IMR-90 (cell line): ENCODE results near the gene VSIG10L. TPM values are rescaled to one million over a fixed set of nuclear protein-coding genes. Genes with fewer than 3 reads are reported as not detected.

Experiments used
- ATAC-seq: fragments of 200-7000 bp; cut with Tn5 transposase; 2 replicates; pipeline ENCODE4 v1.9.1; 2020; ENCODE audit warnings: low read depth, mild to moderate bottlenecking, moderate library complexity
- BruUV-seq: library from RNA; stranded (reverse); fragments of 400-500 nt; replicated peaks from 2 replicates; lab custom pipeline; 2021; lab: Mats Ljungman, UMichigan
- CTCF ChIA-PET: fragments of 300-600 bp; formaldehyde crosslinking; extraction: SDS; loops from one replicate; lab custom pipeline; 2021; ENCODE audit warnings: antibody characterized with exemption; lab: Yijun Ruan, JAX
- POLR2A ChIA-PET: fragments of 300-600 bp; sonication (Branson Sonifier 250); formaldehyde crosslinking; loops from one replicate; lab custom pipeline; 2022; ENCODE audit warnings: antibody characterized with exemption; ENCODE audit not compliant: unreplicated experiment; lab: Charles Lee
- DNase-seq: peaks from one replicate; pipeline ENCODE4 v3.0.0; 2013
- H2AFZ ChIP-seq: replicated peaks from 2 replicates; pipeline ENCODE3; 2013; ENCODE audit warnings: low read length, mild to moderate bottlenecking; ENCODE audit not compliant: poor library complexity
- H2AK5ac ChIP-seq: 2 replicates; pipeline ENCODE4 v1.6.1; 2013; ENCODE audit warnings: low read depth, low read length, inconsistent platforms
- H2AK9ac ChIP-seq: replicated peaks from 2 replicates; pipeline ENCODE3; 2013; ENCODE audit warnings: mild to moderate bottlenecking, low read depth, low read length, moderate library complexity; ENCODE audit not compliant: poor library complexity
- H2BK120ac ChIP-seq: 2 replicates; pipeline ENCODE4 v1.6.1; 2013; ENCODE audit warnings: low read depth, low read length, inconsistent platforms
- H2BK15ac ChIP-seq: 3 replicates; pipeline ENCODE4 v1.6.1; 2013; ENCODE audit warnings: low read depth, low read length, inconsistent platforms
- H2BK20ac ChIP-seq: 2 replicates; pipeline ENCODE4 v1.6.1; 2013; ENCODE audit warnings: low read depth, mild to moderate bottlenecking, inconsistent platforms, low read length, moderate library complexity
- H2BK5ac ChIP-seq: 2 replicates; pipeline ENCODE4 v1.6.1; 2013; ENCODE audit warnings: mild to moderate bottlenecking, low read depth, low read length, inconsistent platforms; ENCODE audit not compliant: poor library complexity, severe bottlenecking
- H3K14ac ChIP-seq: replicated peaks from 2 replicates; pipeline ENCODE4 v1.6.1; 2013; ENCODE audit warnings: low read depth, low read length, inconsistent platforms
- H3K18ac ChIP-seq: 2 replicates; pipeline ENCODE4 v1.6.1; 2013; ENCODE audit warnings: low read depth, low read length, control low read depth
- H3K23ac ChIP-seq: 2 replicates; pipeline ENCODE4 v1.6.1; 2013; ENCODE audit warnings: low read depth, low read length, inconsistent platforms
- H3K27ac ChIP-seq: 2 replicates; pipeline ENCODE4 v1.5.1; 2013; ENCODE audit warnings: mild to moderate bottlenecking, control low read depth, low read length; ENCODE audit not compliant: insufficient read depth
- H3K27me3 ChIP-seq: 2 replicates; pipeline ENCODE4 v1.6.1; 2013; ENCODE audit warnings: low read length; ENCODE audit not compliant: control insufficient read depth, insufficient read depth
- H3K36me3 ChIP-seq: 2 replicates; pipeline ENCODE4 v1.6.1; 2013; ENCODE audit warnings: low read length, mixed read lengths; ENCODE audit not compliant: control insufficient read depth, insufficient read depth
- H3K4ac ChIP-seq: 2 replicates; pipeline ENCODE4 v1.6.1; 2013; ENCODE audit warnings: low read depth, low read length, inconsistent platforms
- H3K4me1 ChIP-seq: 2 replicates; pipeline ENCODE4 v1.6.1; 2013; ENCODE audit warnings: low read length, mixed read lengths; ENCODE audit not compliant: control insufficient read depth, insufficient read depth
- H3K4me2 ChIP-seq: 2 replicates; pipeline ENCODE4 v1.6.1; 2013; ENCODE audit warnings: low read depth, mild to moderate bottlenecking, control low read depth, low read length, moderate library complexity
- H3K4me3 ChIP-seq: 2 replicates; pipeline ENCODE4 v1.5.1; 2013; ENCODE audit warnings: low read depth, mild to moderate bottlenecking, control low read depth, low read length, moderate library complexity; ENCODE audit not compliant: insufficient read depth
- H3K56ac ChIP-seq: 2 replicates; pipeline ENCODE4 v1.6.1; 2013; ENCODE audit warnings: low read length, inconsistent platforms; ENCODE audit not compliant: insufficient read depth; ENCODE audit errors: extremely low read depth
- H3K79me1 ChIP-seq, 2 experiments: 2 replicates each; pipeline ENCODE4 v1.6.1; 2013; ENCODE audit warnings: low read length in 2 of 2, inconsistent platforms in 1 of 2, low read depth in 1 of 2
- H3K9ac ChIP-seq: 2 replicates; pipeline ENCODE4 v1.6.1; 2013; ENCODE audit warnings: low read depth, low read length, control low read depth
- H3K9me1 ChIP-seq: 2 replicates; pipeline ENCODE4 v1.6.1; 2013; ENCODE audit warnings: low read length, inconsistent platforms; ENCODE audit not compliant: insufficient read depth
- H3K9me3 ChIP-seq: 2 replicates; pipeline ENCODE4 v1.6.1; 2013; ENCODE audit warnings: low read length; ENCODE audit not compliant: control insufficient read depth, insufficient read depth
- H4K20me1 ChIP-seq: 2 replicates; pipeline ENCODE4 v1.6.1; 2013; ENCODE audit warnings: low read length, inconsistent platforms; ENCODE audit not compliant: insufficient read depth
- H4K5ac ChIP-seq: 2 replicates; pipeline ENCODE4 v1.6.1; 2013; ENCODE audit warnings: mild to moderate bottlenecking, low read depth, low read length, control low read depth
- H4K8ac ChIP-seq, 2 experiments: 2 replicates each; pipeline ENCODE4 v1.6.1; 2013; ENCODE audit warnings: low read depth in 2 of 2, low read length in 2 of 2, control low read depth in 1 of 2, inconsistent platforms in 1 of 2
- H4K91ac ChIP-seq: 2 replicates; pipeline ENCODE4 v1.6.1; 2013; ENCODE audit warnings: low read depth, low read length, inconsistent platforms; ENCODE audit not compliant: insufficient read depth
- CHD1 ChIP-seq: IDR thresholded peaks from 2 replicates; pipeline ENCODE4 v1.6.1; 2012; ENCODE audit warnings: low read depth, low read length, improper control_type of control experiment
- ELK1 ChIP-seq: fragments of 150-350 bp; IDR thresholded peaks from 2 replicates; pipeline ENCODE4 v1.6.1; 2016; ENCODE audit warnings: low read depth, mild to moderate bottlenecking, low read length, moderate library complexity, borderline replicate concordance
- RAD21 ChIP-seq: IDR thresholded peaks from 2 replicates; pipeline ENCODE4 v1.6.1; 2012; ENCODE audit warnings: low read length, improper control_type of control experiment
- SMC3 ChIP-seq: fragments of 150-350 bp; IDR thresholded peaks from 2 replicates; pipeline ENCODE4 v1.6.1; 2016; ENCODE audit warnings: low read depth, mild to moderate bottlenecking, antibody characterized with exemption, low read length, moderate library complexity
- USF2 ChIP-seq: fragments of 150-350 bp; IDR thresholded peaks from 2 replicates; pipeline ENCODE4 v1.6.1; 2017; ENCODE audit warnings: mild to moderate bottlenecking, antibody characterized with exemption, low read length, low read depth
- WGBS, 2 experiments: methylation state at CpG; one replicate each; pipeline versions ENCODE4 v1.1.5 to v1.1.7; 2013; ENCODE audit warnings: missing lambda C conversion rate in 2 of 2; ENCODE audit not compliant: insufficient read length in 1 of 2; ENCODE audit errors: extremely low coverage in 2 of 2; 5-methylcytosine and 5-hydroxymethylcytosine counted together
- dilution Hi-C: fragments of 300-500 bp; cut with HindIII; formaldehyde crosslinking; loops from one replicate; pipeline ENCODE4 v1.14.3; 2018; ENCODE audit warnings: low sequenced_read_pairs; ENCODE audit not compliant: unreplicated experiment
- in situ Hi-C: fragments of 300-500 bp; cut with MboI; formaldehyde crosslinking; loops from 3 replicates; pipeline ENCODE4 v1.14.3; 2019; ENCODE audit warnings: low sequenced_read_pairs, inconsistent platforms, mixed read lengths
- intact Hi-C: fragments of 100-400 bp; cut with micrococcal nuclease; formaldehyde crosslinking; loops from 2 replicates; pipeline ENCODE4 v1.10.0; 2022
- polyA plus RNA-seq, 3 experiments: library from polyadenylated mRNA; depleted of rRNA; stranded (reverse); fragments of >200 nt; gene quantifications; 2 replicates each; pipeline ENCODE4 v1.2.3, GENCODE V29; 2012; ENCODE audit warnings: low replicate concordance in 1 of 3
- total RNA-seq: library from RNA; depleted of rRNA; stranded (reverse); fragments of >200 nt; gene quantifications from 2 replicates; pipeline ENCODE4 v1.2.3, GENCODE V29; 2012

VSIG10L gene
- total and polyA plus RNA-seq, 2 of the 4 experiments (the other 2 are of a cell fraction): 0.18 to 1.2 TPM

DNA sequence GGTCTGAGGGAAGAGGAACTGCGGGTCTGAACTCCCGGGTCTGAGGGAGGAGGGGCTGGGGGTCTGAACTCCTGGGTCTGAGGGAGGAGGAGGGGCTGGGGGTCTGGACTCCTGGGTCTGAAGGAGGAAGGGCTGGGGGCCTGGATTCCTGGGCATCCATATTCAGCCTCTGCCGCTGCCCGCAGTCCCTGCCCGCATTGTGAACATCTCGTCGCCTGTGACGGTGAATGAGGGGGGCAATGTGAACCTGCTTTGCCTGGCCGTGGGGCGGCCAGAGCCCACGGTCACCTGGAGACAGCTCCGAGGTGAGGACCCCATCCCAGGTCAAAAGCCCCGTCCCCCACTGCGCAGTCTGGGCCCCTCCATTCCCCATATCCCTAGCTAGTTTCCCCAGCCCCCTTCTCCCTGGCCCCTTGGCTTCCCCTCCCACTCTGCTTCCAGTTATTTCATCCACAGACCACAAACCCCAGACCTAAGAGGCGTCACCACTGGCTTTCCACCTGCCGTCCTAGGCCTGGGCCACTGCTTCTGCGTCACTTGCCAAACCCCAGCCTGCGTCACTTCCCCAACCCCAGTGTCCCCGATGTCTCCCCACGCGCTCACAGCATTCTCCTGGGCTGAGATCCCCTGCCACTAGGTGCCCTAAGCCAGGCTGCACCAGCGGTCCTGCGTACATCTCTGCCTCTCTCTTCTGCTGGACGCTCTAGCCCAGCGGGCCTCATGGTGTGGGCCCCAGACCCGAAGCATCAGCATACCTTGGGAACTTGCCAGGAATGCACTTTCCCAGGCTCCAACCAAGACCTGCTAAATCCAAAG lies 16.6 kb downstream of the VSIG10L start:
- H4K5ac ChIP-seq: no peak overlapping the region
- H3K4ac ChIP-seq: no peak overlapping the region
- no peak overlapping the region for H3K4me3 ChIP-seq
- intact Hi-C loops (no loop called here), in situ Hi-C loops (no loop called here), dilution Hi-C loops (no loop called here)
- no peak overlapping the region for H2BK120ac ChIP-seq
- H3K14ac ChIP-seq: no peak overlapping the region
- H3K27ac ChIP-seq: no peak overlapping the region
- H2AK5ac ChIP-seq: no peak overlapping the region
- H3K79me1 ChIP-seq: no peaks in the 10 kb centered on the region
- no peak overlapping the region for H2BK20ac ChIP-seq
- H4K91ac ChIP-seq: no peak overlapping the region
- TF ChIP-seq USF2: no peak
- TF ChIP-seq SMC3: no peak
- TF ChIP-seq RAD21: no peak
- TF ChIP-seq ELK1: no peak
- no peak for TF ChIP-seq CHD1
- H3K18ac ChIP-seq: no peak overlapping the region
- no peak overlapping the region for H2AK9ac ChIP-seq
- no peak overlapping the region for H3K23ac ChIP-seq
- H3K27me3 ChIP-seq: peaks cover 4% of the 10 kb centered on the region; the same call in 1 of the 2 replicates
- H3K9ac ChIP-seq: no peak overlapping the region
- ChIA-PET CTCF (no interaction called here), POLR2A (no interaction called here)
- no peaks in the 10 kb centered on the region for H3K36me3 ChIP-seq
- H4K8ac ChIP-seq: no peak overlapping the region
- H4K20me1 ChIP-seq: no peaks in the 10 kb centered on the region
- no peaks in the 10 kb centered on the region for H3K4me1 ChIP-seq
- no peak overlapping the region for H2BK15ac ChIP-seq
- no TSS peak for BruUV-seq
- H2AFZ ChIP-seq: no peak overlapping the region
- WGBS, 2 experiments: 82% methylated on average over 13 of the region's 26 CpGs; no CpG with 5 or more reads in 1 of the 2 experiments
- ATAC-seq (no peak), DNase-seq (no peak)
- no peaks in the 10 kb centered on the region for H3K9me3 ChIP-seq
- no peaks in the 10 kb centered on the region for H3K9me1 ChIP-seq
- no peak overlapping the region for H2BK5ac ChIP-seq
- H3K56ac ChIP-seq: no peak overlapping the region
- H3K4me2 ChIP-seq: no peak overlapping the region
